Non-pigmented ciliary epithelial cell (primary cell): ENCODE data around the gene FMNL2.

Experiments
- DNase-seq: peaks from one replicate; pipeline ENCODE4 v3.0.0-alpha.2; 2010; ENCODE audit warnings: low read depth

FMNL2 gene

DNA sequence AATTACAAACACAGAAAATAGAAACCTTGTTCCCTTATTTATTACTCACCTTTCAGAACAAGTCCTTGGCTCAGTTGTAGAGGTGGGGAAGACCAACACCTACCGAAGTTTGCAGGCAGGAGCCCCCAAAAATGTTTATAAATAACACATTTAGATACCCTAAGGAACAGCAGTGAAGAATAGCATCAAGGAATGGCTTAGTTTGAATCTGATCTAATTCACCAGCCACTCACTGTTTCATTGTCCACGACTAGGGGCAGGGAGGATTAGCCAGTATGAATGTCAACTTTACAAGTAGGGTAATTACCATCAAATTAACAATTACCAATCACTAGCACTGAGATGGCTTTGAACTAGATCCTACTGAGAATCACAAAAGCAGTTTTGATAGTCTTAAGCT is 316.9 kb downstream of the FMNL2 start:
- no peak for DNase-seq

DNA sequence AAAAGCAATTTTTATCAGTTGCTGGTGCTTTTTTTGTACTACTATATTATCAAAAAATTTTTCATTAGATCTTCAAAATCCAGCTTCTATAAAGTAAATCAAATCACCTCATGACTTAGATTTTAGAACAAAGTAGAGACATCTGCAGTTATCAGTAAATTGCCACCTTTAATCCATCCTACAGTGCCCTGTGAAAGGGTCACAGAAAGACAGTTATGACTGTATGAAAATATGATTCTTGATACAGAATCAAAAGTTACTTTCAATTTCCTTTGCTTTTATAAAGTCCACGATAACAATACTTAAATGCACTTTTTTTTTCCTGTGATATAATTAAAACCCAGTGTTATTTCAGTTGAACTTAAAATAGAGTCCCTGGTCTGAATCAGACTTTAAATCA is 320.9 kb downstream of the FMNL2 start:
- no peak for DNase-seq

DNA sequence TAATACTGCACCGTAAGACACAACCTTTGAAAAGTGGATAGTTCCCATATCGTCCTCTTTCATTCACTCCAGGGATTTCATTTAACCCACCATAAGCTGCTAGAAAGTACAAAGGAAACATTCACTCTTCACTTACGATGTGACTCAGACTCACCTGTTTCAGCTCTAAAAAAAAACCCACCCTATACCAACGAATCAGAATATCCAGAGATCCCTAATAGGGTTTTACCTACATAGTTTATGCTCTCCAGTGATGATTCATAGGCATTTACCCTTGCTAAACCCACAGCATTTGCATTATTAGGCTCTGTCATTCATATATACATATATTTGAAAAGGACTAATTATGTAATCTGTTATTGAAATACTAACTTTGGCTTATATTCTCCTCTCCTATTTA is 322.1 kb downstream of the FMNL2 start:
- no peak for DNase-seq

DNA sequence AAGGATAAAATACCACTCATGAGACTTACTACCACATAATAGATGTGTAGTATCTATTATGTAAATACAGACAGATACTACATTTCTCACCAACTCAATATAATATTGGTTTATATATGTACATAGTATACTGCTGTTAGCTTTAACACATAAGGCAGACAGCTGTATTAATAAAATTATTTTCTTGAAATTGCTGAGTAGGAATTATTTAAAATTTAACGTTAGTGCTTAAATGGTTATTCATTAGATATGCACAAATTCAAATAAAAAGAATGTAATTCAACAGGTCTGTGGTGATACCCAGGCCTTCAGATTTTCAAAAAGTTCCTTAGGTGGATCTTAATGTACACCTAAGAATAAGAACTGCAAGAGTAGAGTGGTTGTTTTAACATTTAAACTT is 323.2 kb downstream of the FMNL2 start:
- no peak for DNase-seq

DNA sequence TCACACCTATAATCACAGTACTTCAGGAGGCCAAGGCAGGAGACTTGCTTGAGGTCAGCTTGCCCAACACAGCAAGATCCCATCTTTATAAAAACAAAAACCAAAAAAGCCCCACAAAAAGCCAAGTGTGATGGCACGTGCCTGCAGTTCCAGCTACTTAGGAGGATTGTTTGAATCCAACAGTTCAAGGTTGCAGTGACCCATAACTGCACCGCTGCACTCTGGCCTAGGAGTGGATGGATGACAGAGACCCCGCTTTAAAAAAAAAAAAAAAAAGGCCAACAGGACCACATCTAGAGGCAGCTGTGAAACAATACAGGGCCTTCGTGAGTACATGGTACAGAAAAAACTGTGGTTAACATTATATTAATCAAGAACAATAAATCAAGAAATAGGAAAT is 326.1 kb downstream of the FMNL2 start:
- no peak for DNase-seq

DNA sequence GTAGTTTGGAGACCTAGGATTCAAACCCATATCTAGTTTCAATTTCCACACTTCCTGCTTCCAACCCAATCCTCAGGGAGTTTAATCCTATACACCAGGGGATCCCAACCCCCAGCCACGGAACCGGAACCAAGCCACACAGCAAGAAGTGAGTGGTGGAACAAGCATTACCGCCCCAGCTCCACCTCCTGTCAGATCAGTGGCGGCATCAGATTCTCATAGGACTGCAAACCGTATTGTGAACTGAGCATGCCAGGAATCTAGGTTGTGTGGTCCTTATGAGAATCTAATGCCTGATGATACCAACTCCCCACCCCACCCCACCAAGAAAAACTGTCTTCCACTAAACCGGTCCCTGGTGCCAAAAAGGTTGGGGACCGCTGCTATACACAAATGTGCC is 329.8 kb downstream of the FMNL2 start:
- no peak for DNase-seq

DNA sequence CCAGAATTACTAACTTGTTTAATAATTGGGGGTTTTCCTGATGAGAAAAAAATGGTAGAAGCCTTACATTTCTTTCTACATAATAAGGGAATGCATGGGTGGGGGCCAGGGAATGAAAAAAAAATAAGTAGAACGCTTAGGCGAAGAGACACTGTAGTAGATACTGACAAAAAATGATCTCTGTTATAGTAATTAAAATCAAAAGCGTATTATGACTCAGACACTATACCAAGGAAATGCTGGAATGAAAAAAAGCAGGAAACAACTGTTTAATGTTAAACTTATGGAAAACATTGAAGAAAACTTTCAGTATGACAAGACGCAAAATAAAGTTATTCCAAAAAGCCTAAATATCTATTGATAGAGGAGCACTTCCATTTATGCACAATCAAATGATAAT is 339.4 kb downstream of the FMNL2 start:
- DNase-seq: no peak

DNA sequence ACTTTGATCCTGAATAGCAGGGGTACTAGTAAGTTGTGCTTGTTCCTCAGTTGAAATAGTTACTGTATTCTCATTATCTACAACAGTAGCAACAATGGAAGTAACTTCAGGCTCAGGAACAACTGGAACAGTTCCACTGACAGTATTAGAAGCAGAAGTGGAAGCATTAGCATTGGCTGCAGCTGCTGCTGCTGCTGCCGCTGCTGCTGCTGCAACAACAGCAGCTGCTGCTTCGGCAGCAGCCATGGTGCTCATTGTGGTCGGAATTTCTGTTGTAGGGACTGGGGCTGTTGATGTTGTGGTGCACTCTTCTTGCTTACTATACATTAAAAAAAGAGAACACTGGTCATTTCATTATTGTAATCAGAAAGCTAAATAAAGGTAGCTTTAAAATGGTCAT is 341.5 kb downstream of the FMNL2 start:
- no peak for DNase-seq

DNA sequence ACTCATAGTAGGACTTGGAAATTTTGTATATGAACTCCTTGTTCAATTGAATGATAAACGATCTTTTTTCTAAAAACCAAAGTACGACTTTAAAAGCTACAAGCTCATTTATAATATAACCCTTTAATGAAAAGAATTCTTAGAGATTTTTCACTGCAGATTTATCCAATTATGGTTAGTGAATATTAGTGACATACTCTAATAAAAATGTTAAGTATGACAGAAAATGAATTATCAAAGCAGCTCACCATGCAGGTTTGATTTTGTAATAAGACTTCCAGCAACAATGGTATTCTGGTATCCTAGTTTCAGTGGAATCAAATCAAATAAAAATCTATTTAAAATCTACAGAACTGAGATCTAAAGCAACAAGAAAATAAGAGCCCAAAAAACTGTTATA is 343.8 kb downstream of the FMNL2 start:
- no peak for DNase-seq

DNA sequence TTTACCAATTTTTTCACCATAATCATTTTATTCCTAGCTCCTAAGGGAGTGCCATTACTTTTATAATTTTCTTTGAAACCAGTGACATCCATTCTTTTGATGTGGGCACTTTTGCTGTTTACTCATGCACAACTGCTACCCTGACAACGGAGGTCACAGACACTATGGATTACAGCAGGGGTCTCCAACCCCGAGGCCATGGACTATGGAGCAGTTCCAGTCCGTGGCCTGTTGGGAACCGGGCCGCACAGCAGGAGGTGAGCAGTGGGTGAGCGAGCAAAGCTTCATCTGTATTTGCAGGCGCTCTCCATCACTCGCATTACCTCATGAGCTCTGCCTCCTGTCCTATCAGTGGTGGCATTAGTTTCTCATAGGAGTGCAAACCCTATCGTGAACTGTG is 347.7 kb downstream of the FMNL2 start:
- DNase-seq: no peak

DNA sequence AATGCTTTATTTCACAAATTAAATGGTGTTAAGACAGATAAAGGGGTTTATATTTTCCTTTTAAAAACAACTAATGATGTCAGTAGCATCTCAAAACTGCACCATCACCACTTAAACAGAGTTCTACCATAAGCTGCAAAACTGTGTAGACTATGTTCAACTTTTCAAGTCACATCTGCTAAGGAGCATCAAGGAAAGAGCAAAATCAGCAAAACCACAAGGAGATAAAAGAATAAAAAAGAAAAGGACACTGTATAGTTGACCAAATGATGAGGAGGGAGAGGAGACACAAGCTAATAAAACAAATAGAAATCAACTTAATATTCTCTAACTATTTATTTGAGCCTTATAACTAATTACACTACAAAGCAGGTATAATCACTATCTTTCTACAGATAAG is 348.4 kb downstream of the FMNL2 start:
- DNase-seq: no peak

DNA sequence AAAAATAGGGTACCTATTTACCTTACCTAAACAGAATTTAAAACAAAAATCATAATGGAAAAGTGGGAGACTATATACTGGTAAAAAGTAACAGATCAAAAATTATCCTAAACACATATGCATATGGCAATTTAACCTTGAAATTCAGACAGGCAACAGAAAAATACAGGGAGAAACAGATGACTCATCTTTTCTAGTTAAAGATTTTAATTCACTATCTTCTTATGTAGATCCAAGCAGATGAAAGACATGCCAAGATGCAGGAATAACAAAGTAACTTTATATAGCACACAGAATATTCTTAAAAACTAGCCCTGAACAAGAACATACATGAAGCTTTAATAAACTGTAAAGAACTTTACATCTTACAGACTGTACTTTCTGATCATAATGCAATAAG is 351.3 kb downstream of the FMNL2 start:
- DNase-seq: no peak

DNA sequence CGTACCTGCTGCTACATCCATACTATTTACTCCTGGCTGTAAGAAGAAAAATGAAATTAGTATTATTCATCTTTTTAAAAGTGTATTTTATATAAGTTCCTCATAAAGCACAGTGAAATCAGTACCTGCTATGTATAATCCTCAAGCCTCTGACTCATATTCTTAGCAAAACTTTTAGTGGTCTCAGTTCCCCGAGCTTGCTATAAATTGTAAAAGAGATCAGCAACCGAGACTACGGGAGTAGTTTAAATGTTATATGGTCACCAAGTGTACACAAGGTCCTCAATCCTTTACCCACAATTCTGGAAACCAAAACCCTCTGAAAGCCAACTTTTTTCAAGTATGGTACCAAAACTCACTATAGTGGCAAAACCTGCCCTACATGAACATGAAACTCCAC is 358.1 kb downstream of the FMNL2 start:
- no peak for DNase-seq

DNA sequence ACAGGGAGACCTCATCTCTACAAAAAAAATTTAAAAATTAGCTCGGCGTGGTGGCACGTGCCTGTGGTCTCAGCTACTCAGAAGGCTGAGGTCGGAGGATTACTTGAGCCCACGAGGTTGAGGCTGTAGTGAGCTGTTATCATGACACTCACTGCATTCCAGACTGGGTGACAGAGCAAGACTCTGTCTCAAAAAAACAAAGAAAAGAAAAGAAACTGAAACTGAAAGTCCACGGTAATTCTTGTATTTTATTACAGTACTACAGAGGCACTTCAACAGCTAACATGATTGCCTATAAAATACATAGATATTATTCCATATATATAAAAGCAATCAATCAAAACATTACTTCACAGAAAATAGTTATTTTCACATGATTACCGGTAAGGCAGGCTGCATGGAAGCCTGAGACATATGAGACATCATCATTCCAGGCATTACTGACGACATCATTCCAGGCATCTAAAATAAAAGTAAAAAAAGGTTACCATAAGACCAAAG is 359.2 kb downstream of the FMNL2 start:
- DNase-seq: peak; percentile 72

DNA sequence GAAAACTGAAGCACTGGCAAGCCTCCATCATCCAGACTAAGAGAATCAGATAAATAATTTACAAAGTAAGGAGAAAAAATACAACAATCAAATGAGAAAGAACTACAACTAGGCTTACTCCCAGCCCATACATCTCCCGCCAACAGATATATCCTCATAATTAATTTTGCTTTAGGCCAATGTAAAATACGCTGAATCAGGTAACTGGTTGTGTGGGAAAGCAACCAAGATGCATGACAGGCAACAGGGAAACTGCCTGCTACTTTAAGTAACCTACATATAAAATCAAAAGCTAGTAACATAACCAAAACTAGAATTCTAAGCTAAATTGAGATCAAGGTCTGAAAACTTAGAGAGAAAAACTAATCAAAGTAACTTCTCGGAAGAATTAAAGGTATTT is 360.8 kb downstream of the FMNL2 start:
- DNase-seq: no peak

DNA sequence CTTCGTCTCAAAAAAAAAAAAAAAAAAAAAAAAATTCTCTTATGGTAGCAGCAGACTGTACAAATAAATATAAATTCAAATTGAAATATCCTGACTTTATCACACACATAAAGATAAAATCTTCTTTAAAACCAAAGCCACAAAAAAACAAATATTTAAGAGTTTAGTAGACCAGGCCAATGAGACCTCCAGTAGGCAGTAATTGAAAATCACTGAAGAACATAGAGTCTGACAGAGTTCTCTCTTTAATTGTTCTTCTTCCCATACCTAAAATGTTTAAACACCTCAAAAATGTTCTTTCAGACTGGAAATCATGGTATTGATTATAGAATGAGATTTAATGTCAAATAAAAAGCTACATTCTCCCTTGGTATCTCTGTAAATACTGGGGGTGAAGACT is 361.5 kb downstream of the FMNL2 start:
- no peak for DNase-seq
